GM18505 (cell line): ENCODE measurements around the gene OR2K2.
"Not testable (repeated sequence)": the region's sequence is repeated elsewhere in the genome, so short reads cannot be mapped to it uniquely, and the experiment has no call there.

Experiments used
- ATAC-seq: cut with Tn5 transposase; IDR thresholded peaks from one replicate; pipeline ENCODE4 v1.9.1; 2021; ENCODE audit not compliant: unreplicated experiment
- POLR2A ChIP-seq: IDR thresholded peaks from 4 replicates; pipeline ENCODE4 v1.6.1; 2011; ENCODE audit warnings: borderline replicate concordance; ENCODE audit not compliant: insufficient read depth, insufficient read length; ENCODE audit errors: extremely low read depth

OR2K2 gene

DNA sequence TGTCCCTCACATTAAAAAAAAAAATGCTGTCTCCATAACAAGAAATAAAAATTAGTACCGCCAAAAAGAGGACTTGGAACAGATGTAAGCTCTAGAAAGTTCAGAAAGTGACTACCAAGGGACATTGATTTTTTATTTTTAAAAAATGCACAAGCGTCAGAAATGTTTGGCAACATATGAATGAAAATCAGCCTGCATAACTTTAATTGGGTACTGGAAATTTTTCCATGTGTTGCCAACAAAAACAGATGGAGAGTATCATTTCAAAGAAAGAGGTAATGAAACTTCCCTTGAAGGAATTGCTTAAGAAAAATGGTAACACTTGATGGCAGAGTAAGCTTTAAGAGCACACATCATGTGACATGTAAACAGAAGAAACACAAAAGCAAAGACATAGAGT, 47.2 kb downstream of the OR2K2 start:
- TF ChIP-seq POLR2A: no peak
- no peak for ATAC-seq

DNA sequence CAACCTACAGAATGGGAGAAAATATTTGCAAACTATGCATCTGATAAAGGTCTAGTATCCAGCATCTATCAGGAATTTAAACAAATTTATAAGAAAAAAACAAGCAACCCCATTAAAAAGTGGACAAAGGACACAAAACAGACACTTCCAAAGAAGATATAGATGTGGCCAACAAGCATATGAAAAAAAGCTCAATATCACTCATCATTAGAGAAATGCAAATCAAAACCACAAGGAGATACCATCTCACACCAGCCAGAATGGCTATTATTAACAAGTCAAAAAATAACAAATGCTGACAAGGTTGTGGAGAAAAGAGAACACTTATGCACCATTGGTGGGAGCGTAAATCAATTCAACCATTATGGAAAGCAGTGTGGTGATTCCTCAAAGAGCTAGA, 49.2 kb downstream of the OR2K2 start:
- not testable (repeated sequence) for ATAC-seq
